ENCODE results near the gene KRTAP5-2.

DNA sequence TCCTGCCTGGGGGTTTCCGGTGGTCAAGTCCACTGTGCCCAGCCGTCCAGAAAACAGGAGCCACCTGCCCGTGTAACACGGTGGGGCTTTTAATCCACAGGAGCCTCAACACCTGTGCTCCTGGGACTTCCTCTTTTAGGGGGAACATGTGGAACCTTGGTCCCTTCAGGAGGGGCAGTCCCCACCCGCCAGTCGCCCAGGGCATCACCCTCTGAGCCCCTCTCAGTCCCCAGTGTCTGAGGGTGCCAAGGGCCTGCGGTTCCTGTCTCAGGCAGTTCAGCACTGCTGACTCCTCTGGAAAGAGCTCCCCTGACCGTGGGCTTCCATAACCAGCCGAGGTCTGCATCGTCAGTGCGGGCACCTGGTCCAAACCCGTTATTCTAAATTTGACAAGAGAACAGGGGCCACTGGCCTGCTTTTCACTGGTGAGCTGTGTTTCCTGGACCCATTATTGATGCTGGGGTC, 47.3 kb upstream of the KRTAP5-2 start:
- no peak for TF ChIP-seq POLR2A (IDR thresholded peaks at IDR 0.05)
- TF ChIP-seq, protein P1, sequence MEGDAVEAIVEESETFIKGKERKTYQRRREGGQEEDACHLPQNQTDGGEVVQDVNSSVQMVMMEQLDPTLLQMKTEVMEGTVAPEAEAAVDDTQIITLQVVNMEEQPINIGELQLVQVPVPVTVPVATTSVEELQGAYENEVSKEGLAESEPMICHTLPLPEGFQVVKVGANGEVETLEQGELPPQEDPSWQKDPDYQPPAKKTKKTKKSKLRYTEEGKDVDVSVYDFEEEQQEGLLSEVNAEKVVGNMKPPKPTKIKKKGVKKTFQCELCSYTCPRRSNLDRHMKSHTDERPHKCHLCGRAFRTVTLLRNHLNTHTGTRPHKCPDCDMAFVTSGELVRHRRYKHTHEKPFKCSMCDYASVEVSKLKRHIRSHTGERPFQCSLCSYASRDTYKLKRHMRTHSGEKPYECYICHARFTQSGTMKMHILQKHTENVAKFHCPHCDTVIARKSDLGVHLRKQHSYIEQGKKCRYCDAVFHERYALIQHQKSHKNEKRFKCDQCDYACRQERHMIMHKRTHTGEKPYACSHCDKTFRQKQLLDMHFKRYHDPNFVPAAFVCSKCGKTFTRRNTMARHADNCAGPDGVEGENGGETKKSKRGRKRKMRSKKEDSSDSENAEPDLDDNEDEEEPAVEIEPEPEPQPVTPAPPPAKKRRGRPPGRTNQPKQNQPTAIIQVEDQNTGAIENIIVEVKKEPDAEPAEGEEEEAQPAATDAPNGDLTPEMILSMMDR (IDR thresholded peaks at IDR 0.05): no peak
- no peak for TF ChIP-seq POLR2AphosphoS5 (IDR thresholded peaks at IDR 0.05)
- TF ChIP-seq EP300 (IDR thresholded peaks at IDR 0.05; ENCODE audit: low read depth): no peak
